Hepatocyte (in vitro differentiated cells): ENCODE results near the gene LSM4. TPM values are rescaled to one million over a fixed set of nuclear protein-coding genes. Genes with fewer than 3 reads are reported as not detected.

Experiments used
- DNase-seq: peaks from one replicate; pipeline ENCODE4 v3.0.0-alpha.2; 2016; ENCODE audit warnings: low spot score
- H2AFZ ChIP-seq: fragments of 200-600 bp; sonication (generic); 2 replicates; pipeline ENCODE4 v1.6.0; 2016; ENCODE audit warnings: antibody characterized with exemption, mild to moderate bottlenecking
- H3K27ac ChIP-seq: fragments of 200-600 bp; sonication (generic); 2 replicates; pipeline ENCODE4 v1.5.1; 2016; ENCODE audit warnings: mild to moderate bottlenecking
- H3K27me3 ChIP-seq: fragments of 200-600 bp; sonication (generic); 2 replicates; pipeline ENCODE4 v1.6.1; 2016
- H3K36me3 ChIP-seq: fragments of 200-600 bp; sonication (generic); replicated peaks from 2 replicates; pipeline ENCODE4 v1.5.1; 2016; ENCODE audit warnings: low read depth; ENCODE audit not compliant: insufficient read depth
- H3K4me1 ChIP-seq: fragments of 200-600 bp; sonication (generic); 2 replicates; pipeline ENCODE4 v1.5.1; 2016; ENCODE audit warnings: mild to moderate bottlenecking, moderate library complexity; ENCODE audit not compliant: insufficient read depth
- H3K4me2 ChIP-seq: fragments of 200-600 bp; sonication (generic); 2 replicates; pipeline ENCODE4 v1.6.0; 2016
- H3K4me3 ChIP-seq: fragments of 200-600 bp; sonication (generic); 2 replicates; pipeline ENCODE4 v1.5.1; 2016; ENCODE audit warnings: mild to moderate bottlenecking
- H3K79me2 ChIP-seq: fragments of 200-600 bp; sonication (generic); 2 replicates; pipeline ENCODE4 v1.6.0; 2017; ENCODE audit warnings: mild to moderate bottlenecking
- H3K9me2 ChIP-seq: fragments of 200-600 bp; sonication (generic); replicated peaks from 2 replicates; pipeline ENCODE4 v1.6.0; 2017; ENCODE audit warnings: mild to moderate bottlenecking; ENCODE audit not compliant: insufficient read depth
- H3K9me3 ChIP-seq: fragments of 200-600 bp; sonication (generic); 2 replicates; pipeline ENCODE4 v1.5.1; 2016; ENCODE audit warnings: low read depth, mild to moderate bottlenecking
- H4K20me1 ChIP-seq: fragments of 200-600 bp; sonication (generic); 2 replicates; pipeline ENCODE4 v1.6.0; 2016; ENCODE audit warnings: mild to moderate bottlenecking; ENCODE audit not compliant: insufficient read depth, poor library complexity, severe bottlenecking
- EZH2 ChIP-seq: fragments of 200-600 bp; sonication (generic); IDR thresholded peaks from 2 replicates; pipeline ENCODE4 v1.6.1; 2016; ENCODE audit warnings: antibody characterized with exemption, mild to moderate bottlenecking, borderline replicate concordance
- EZH2phosphoT487 ChIP-seq: fragments of 200-600 bp; sonication (generic); IDR thresholded peaks from one replicate; pipeline ENCODE4 v1.6.1; 2018; ENCODE audit warnings: antibody characterized with exemption, mild to moderate bottlenecking, low read depth, moderate library complexity; ENCODE audit not compliant: unreplicated experiment, severe bottlenecking
- WGBS: methylation state at CpG from one replicate; pipeline ENCODE4 v1.1.6; 2016; ENCODE audit warnings: low lambda C conversion rate; ENCODE audit errors: missing lambda C conversion rate; 5-methylcytosine and 5-hydroxymethylcytosine counted together
- polyA plus RNA-seq: library from polyadenylated mRNA; unstranded; fragments of >200 nt; fragmentation: Nextera tagmentation; extraction: Ambion mirVana; gene quantifications from 2 replicates; pipeline ENCODE4 v1.2.1, GENCODE V29; 2016
- total RNA-seq: library from RNA; depleted of rRNA; stranded (reverse); fragments of >200 nt; gene quantifications from 2 replicates; pipeline ENCODE4 v1.2.3, GENCODE V29; 2014
- TF ChIP-seq, protein P1 (sequence below): fragments of 200-600 bp; sonication (generic); IDR thresholded peaks from 2 replicates; pipeline ENCODE4 v1.5.1; 2016; ENCODE audit warnings: antibody characterized with exemption, mild to moderate bottlenecking; ENCODE audit not compliant: poor library complexity

Gene LSM4
- total and polyA plus RNA-seq, 2 experiments from 2014 or later: 185 to 218 TPM

- Histone ChIP-seq H3K36me3 (no peaks in the 10 kb centered on the region), H3K9me2 (no peaks in the 10 kb centered on the region), H2AFZ (no peak overlapping the region), H3K9me3 (no peaks in the 10 kb centered on the region), H3K27ac (peak overlapping the region; percentile 89), H3K27me3 (no peaks in the 10 kb centered on the region), H3K79me2 (peaks cover 36% of the 10 kb centered on the region), H4K20me1 (no peaks in the 10 kb centered on the region), H3K4me3 (no peak overlapping the region), H3K4me1 (peaks cover 29% of the 10 kb centered on the region), H3K4me2 (no peak overlapping the region)
- TF ChIP-seq EZH2 (no peak), EZH2phosphoT487 (no peak)
- TF ChIP-seq, protein P1, sequence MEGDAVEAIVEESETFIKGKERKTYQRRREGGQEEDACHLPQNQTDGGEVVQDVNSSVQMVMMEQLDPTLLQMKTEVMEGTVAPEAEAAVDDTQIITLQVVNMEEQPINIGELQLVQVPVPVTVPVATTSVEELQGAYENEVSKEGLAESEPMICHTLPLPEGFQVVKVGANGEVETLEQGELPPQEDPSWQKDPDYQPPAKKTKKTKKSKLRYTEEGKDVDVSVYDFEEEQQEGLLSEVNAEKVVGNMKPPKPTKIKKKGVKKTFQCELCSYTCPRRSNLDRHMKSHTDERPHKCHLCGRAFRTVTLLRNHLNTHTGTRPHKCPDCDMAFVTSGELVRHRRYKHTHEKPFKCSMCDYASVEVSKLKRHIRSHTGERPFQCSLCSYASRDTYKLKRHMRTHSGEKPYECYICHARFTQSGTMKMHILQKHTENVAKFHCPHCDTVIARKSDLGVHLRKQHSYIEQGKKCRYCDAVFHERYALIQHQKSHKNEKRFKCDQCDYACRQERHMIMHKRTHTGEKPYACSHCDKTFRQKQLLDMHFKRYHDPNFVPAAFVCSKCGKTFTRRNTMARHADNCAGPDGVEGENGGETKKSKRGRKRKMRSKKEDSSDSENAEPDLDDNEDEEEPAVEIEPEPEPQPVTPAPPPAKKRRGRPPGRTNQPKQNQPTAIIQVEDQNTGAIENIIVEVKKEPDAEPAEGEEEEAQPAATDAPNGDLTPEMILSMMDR: no peak
- WGBS: 91% methylated on average over 21 of the region's 22 CpGs
- DNase-seq: no peak
Observed at GRCh38 chr19:18311502-18312091, 11.3 kb downstream of the LSM4 start.

DNA sequence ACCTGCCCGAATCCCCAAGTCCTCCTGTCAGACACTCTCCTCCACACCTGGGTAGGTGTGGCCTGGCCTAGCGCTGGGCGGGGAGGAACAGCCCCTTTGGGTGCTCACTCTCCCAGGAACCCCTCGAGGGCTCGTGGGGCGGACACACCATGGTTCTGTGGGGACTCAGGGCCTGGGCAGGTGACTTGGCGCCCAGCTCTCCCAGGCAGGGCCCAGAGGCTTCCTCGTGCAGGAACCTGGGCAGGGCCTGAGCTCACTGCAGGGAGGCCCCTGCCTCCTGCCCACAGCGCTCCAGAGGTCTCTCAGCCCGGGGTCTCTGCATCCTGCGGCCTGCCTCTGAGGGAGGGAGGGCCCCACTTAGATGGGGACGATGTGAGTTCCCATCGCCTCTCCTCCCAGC is 11.9 kb downstream of the LSM4 start:
- Histone ChIP-seq H3K27me3 (no peaks in the 10 kb centered on the region), H3K4me3 (no peak overlapping the region), H3K36me3 (no peaks in the 10 kb centered on the region), H3K4me1 (peaks cover 26% of the 10 kb centered on the region), H3K27ac (peak overlapping the region; percentile 89), H4K20me1 (no peaks in the 10 kb centered on the region), H3K79me2 (peaks cover 30% of the 10 kb centered on the region), H3K9me3 (no peaks in the 10 kb centered on the region), H2AFZ (no peak overlapping the region), H3K4me2 (no peak overlapping the region), H3K9me2 (no peaks in the 10 kb centered on the region)
- TF ChIP-seq EZH2: no peak
- WGBS: 95% methylated on average over 13 of the region's 13 CpGs
- peak; percentile 18 for DNase-seq

DNA sequence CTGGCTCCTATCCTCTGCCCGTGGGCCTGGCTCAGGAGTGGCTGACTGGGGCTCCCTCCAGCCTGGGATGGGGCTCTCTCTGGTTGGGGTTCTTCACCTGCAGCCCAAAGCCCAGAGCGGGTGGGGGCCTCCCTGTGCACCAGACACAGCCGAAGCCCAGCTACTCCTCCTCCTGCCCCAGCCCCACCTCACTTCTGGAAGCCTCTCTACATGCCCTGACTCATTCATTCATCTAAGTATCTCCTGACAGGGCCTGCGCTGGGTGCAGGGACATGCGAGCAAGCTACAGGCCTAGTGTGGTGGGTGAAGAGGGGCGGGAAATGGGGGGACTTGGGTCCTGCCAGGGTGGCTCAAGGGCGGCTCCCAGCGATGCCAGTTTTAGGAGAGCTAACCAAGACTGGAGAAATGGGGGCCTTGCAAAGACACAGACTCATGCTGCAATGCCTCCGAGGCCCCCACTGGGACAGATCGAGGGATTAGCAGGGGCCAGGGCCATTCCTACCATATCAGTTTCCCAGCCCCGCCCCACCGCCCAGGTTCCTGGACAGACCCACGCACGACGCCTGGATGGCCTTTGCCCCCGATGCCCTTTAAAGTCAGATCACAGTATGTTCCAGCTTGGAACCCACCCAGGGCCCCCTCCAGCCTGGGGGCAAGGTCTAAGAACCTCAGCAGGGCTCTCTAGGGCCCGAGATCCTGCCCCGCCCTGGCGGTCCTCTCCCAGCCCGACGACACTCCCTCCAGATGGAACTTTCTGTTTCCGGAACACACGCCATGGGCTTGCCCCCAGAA is 12.6 kb downstream of the LSM4 start:
- no peaks in the 10 kb centered on the region for H3K9me3 ChIP-seq
- TF ChIP-seq, protein P1: no peak
- TF ChIP-seq EZH2 (no peak), EZH2phosphoT487 (no peak)
- no peaks in the 10 kb centered on the region for H3K27me3 ChIP-seq
- H3K9me2 ChIP-seq: no peaks in the 10 kb centered on the region
- H3K4me3 ChIP-seq: no peak overlapping the region
- peak overlapping the region; percentile 89 for H3K27ac ChIP-seq
- no peaks in the 10 kb centered on the region for H4K20me1 ChIP-seq
- peaks cover 26% of the 10 kb centered on the region for H3K4me1 ChIP-seq
- 74% methylated on average over 21 of the region's 23 CpGs for WGBS
- no peak overlapping the region for H3K4me2 ChIP-seq
- peaks cover 28% of the 10 kb centered on the region for H3K79me2 ChIP-seq
- H3K36me3 ChIP-seq: no peaks in the 10 kb centered on the region
- DNase-seq: peak; percentile 67
- H2AFZ ChIP-seq: no peak overlapping the region

DNA sequence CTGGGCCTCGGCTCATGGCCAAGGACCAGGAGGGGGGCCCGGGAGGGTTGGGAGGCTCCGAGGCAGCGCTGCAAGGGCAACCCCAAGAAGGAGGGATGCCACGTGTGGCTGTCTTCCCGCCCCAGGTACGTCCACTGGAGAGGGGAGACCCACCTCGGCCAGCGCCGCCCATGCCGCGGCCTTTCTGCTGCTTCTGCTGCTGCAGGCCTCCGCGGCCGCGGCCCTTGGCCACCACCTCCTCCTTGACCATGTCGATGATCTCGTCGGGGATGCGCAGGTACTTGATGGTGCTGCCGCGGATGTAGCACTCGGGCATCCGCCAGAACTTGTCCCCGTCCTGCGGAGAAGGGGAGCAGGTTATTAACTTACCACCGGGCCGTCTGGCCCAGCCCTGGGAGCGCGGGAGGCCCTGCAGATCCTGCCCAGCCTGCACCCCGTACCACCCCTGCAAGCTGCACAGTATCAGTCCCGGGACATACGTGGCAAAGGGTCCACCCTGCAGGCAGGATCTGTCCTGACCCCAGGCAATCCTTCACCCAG is 13.3 kb downstream of the LSM4 start:
- Histone ChIP-seq H3K4me1 (peaks cover 33% of the 10 kb centered on the region), H3K27me3 (no peaks in the 10 kb centered on the region), H3K4me2 (no peak overlapping the region), H3K9me3 (no peaks in the 10 kb centered on the region), H4K20me1 (no peaks in the 10 kb centered on the region), H3K9me2 (no peaks in the 10 kb centered on the region), H3K4me3 (no peak overlapping the region), H2AFZ (no peak overlapping the region), H3K79me2 (peaks cover 25% of the 10 kb centered on the region), H3K36me3 (no peaks in the 10 kb centered on the region), H3K27ac (peak overlapping the region; percentile 89)
- TF ChIP-seq EZH2: no peak
- TF ChIP-seq, protein P1: no peak
- TF ChIP-seq EZH2phosphoT487: no peak
- no peak for DNase-seq
- 94% methylated on average over 32 of the region's 33 CpGs for WGBS
